HG03571 (cell line): ENCODE measurements around the gene KLHL10.
"Not testable (repeated sequence)": the region's sequence is repeated elsewhere in the genome, so short reads cannot be mapped to it uniquely, and the experiment has no call there.

ENCODE experiments used
- ATAC-seq: cut with Tn5 transposase; IDR thresholded peaks from one replicate; pipeline ENCODE4 v1.9.1; 2021; ENCODE audit not compliant: unreplicated experiment

KLHL10 gene

GRCh38 chr17:41849251-41849990 lies 11.8 kb downstream of the KLHL10 start:
- ATAC-seq, result no peak

GRCh38 chr17:41851382-41851781 lies 13.8 kb downstream of the KLHL10 start:
- ATAC-seq, result not testable (repeated sequence)

- no peak for ATAC-seq
Measured at GRCh38 chr17:41860254-41860931, 22.8 kb downstream of the KLHL10 start.

- ATAC-seq, result no peak
Measured at GRCh38 chr17:41863074-41863848, 25.6 kb downstream of the KLHL10 start.

GRCh38 chr17:41864498-41864835 lies 26.8 kb downstream of the KLHL10 start:
- ATAC-seq, result no peak

GRCh38 chr17:41864836-41865595 lies 27.4 kb downstream of the KLHL10 start, which contains the start of gene KLHL11:
Gene KLHL11, minus strand, starts transcription at chr17:41865423. Its CDS starts 53 bp downstream, at chr17:41865370.
- ATAC-seq, result peak; percentile 88

- no peak for ATAC-seq
Measured at GRCh38 chr17:41865596-41865893, 27.9 kb downstream of the KLHL10 start.

GRCh38 chr17:41868568-41868967 lies 30.9 kb downstream of the KLHL10 start:
- ATAC-seq, result no peak

GRCh38 chr17:41869426-41869825 lies 31.8 kb downstream of the KLHL10 start:
- ATAC-seq, result no peak

GRCh38 chr17:41870097-41870496 lies 32.5 kb downstream of the KLHL10 start:
- no peak for ATAC-seq

- ATAC-seq, result no peak
Measured at GRCh38 chr17:41870627-41871026, 33.0 kb downstream of the KLHL10 start.

- no peak for ATAC-seq
Measured at GRCh38 chr17:41871789-41872188, 34.2 kb downstream of the KLHL10 start.

GRCh38 chr17:41873559-41874292 lies 36.1 kb downstream of the KLHL10 start:
- ATAC-seq, result no peak

- ATAC-seq, result not testable (repeated sequence)
Measured at GRCh38 chr17:41874293-41874670, 36.7 kb downstream of the KLHL10 start.

- no peak for ATAC-seq
Measured at GRCh38 chr17:41880130-41880529, 42.5 kb downstream of the KLHL10 start.

- ATAC-seq, result no peak
Measured at GRCh38 chr17:41882756-41883155, 45.1 kb downstream of the KLHL10 start.

- no peak for ATAC-seq
Measured at GRCh38 chr17:41885733-41886132, 48.1 kb downstream of the KLHL10 start.

GRCh38 chr17:41888332-41888965 lies 50.8 kb downstream of the KLHL10 start:
- no peak for ATAC-seq

GRCh38 chr17:41891135-41892020 lies 53.8 kb downstream of the KLHL10 start:
- no peak for ATAC-seq
